ENCODE results near the gene EPB41L1. TPM values are rescaled to one million over a fixed set of nuclear protein-coding genes. Genes with fewer than 3 reads are reported as not detected.

Gene EPB41L1
- total and polyA plus RNA-seq, 2 experiments from 2014 or later = 24.1 to 48.7 TPM

GRCh38 chr20:36132802-36133211 is 21.7 kb upstream of the EPB41L1 start:
- no peak for DNase-seq (ENCODE audit: low spot score)
- no peak for TF ChIP-seq EZH2 (IDR thresholded peaks at IDR 0.05; ENCODE audit: low read depth, unreplicated experiment)
- no peak for TF ChIP-seq ZNF114 (CRISPR knock-in tag; IDR thresholded peaks at IDR 0.05)
- TF ChIP-seq, protein P1, sequence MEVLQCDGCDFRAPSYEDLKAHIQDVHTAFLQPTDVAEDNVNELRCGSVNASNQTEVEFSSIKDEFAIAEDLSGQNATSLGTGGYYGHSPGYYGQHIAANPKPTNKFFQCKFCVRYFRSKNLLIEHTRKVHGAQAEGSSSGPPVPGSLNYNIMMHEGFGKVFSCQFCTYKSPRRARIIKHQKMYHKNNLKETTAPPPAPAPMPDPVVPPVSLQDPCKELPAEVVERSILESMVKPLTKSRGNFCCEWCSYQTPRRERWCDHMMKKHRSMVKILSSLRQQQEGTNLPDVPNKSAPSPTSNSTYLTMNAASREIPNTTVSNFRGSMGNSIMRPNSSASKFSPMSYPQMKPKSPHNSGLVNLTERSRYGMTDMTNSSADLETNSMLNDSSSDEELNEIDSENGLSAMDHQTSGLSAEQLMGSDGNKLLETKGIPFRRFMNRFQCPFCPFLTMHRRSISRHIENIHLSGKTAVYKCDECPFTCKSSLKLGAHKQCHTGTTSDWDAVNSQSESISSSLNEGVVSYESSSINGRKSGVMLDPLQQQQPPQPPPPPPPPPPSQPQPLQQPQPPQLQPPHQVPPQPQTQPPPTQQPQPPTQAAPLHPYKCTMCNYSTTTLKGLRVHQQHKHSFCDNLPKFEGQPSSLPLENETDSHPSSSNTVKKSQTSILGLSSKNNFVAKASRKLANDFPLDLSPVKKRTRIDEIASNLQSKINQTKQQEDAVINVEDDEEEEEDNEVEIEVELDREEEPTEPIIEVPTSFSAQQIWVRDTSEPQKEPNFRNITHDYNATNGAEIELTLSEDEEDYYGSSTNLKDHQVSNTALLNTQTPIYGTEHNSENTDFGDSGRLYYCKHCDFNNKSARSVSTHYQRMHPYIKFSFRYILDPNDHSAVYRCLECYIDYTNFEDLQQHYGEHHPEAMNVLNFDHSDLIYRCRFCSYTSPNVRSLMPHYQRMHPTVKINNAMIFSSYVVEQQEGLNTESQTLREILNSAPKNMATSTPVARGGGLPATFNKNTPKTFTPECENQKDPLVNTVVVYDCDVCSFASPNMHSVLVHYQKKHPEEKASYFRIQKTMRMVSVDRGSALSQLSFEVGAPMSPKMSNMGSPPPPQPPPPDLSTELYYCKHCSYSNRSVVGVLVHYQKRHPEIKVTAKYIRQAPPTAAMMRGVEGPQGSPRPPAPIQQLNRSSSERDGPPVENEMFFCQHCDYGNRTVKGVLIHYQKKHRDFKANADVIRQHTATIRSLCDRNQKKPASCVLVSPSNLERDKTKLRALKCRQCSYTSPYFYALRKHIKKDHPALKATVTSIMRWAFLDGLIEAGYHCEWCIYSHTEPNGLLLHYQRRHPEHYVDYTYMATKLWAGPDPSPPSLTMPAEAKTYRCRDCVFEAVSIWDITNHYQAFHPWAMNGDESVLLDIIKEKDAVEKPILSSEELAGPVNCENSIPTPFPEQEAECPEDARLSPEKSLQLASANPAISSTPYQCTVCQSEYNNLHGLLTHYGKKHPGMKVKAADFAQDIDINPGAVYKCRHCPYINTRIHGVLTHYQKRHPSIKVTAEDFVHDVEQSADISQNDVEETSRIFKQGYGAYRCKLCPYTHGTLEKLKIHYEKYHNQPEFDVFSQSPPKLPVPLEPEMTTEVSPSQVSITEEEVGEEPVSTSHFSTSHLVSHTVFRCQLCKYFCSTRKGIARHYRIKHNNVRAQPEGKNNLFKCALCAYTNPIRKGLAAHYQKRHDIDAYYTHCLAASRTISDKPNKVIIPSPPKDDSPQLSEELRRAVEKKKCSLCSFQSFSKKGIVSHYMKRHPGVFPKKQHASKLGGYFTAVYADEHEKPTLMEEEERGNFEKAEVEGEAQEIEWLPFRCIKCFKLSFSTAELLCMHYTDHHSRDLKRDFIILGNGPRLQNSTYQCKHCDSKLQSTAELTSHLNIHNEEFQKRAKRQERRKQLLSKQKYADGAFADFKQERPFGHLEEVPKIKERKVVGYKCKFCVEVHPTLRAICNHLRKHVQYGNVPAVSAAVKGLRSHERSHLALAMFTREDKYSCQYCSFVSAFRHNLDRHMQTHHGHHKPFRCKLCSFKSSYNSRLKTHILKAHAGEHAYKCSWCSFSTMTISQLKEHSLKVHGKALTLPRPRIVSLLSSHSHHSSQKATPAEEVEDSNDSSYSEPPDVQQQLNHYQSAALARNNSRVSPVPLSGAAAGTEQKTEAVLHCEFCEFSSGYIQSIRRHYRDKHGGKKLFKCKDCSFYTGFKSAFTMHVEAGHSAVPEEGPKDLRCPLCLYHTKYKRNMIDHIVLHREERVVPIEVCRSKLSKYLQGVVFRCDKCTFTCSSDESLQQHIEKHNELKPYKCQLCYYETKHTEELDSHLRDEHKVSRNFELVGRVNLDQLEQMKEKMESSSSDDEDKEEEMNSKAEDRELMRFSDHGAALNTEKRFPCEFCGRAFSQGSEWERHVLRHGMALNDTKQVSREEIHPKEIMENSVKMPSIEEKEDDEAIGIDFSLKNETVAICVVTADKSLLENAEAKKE (CRISPR knock-in tag; IDR thresholded peaks at IDR 0.05) = no peak
- no peak for TF ChIP-seq ETS1 (IDR thresholded peaks at IDR 0.05)
- TF ChIP-seq POLR2AphosphoS5 (IDR thresholded peaks at IDR 0.05; ENCODE audit: low read depth) = no peak
- TF ChIP-seq CREB1 (CRISPR knock-in tag; IDR thresholded peaks at IDR 0.05; ENCODE audit: low read depth) = no peak
- TF ChIP-seq NANOG (IDR thresholded peaks at IDR 0.05; ENCODE audit: borderline replicate concordance) = no peak
- no peak for TF ChIP-seq JUNB (IDR thresholded peaks at IDR 0.05; ENCODE audit: unreplicated experiment)
- TF ChIP-seq ZNF331 (CRISPR knock-in tag; IDR thresholded peaks at IDR 0.05; ENCODE audit: low read depth) = no peak
- no peak for TF ChIP-seq REST (IDR thresholded peaks at IDR 0.05; ENCODE audit: unreplicated experiment)
- no peak for TF ChIP-seq STAT1 (IDR thresholded peaks at IDR 0.05; ENCODE audit: unreplicated experiment)
- no peak for TF ChIP-seq CTCF (conservative IDR thresholded peaks at IDR 0.05; ENCODE audit: low read depth in 2 of 2)
- no peak for TF ChIP-seq EZH2phosphoT487 (IDR thresholded peaks at IDR 0.05; ENCODE audit: unreplicated experiment)
- Mint-ChIP-seq H3K27me3 (ENCODE audit: insufficient read depth, low read depth, poor library complexity) (peaks cover 4% of the 10 kb centered on the region), H3K4me3 (no peak overlapping the region), H3K4me1 (peaks cover 4% of the 10 kb centered on the region), H3K36me3 (ENCODE audit: low read depth) (no peaks in the 10 kb centered on the region), H3K27ac (no peak overlapping the region), H3K9me3 (no peaks in the 10 kb centered on the region; the same call in 2 of the 3 replicates)
- H3K4me1 ChIP-seq (ENCODE audit: insufficient read depth) = no peaks in the 10 kb centered on the region
- H3K9me2 ChIP-seq (ENCODE audit: insufficient read depth) = no peaks in the 10 kb centered on the region
- no peaks in the 10 kb centered on the region for H3K27me3 ChIP-seq (ENCODE audit: insufficient read depth)
- no peaks in the 10 kb centered on the region for H4K20me1 ChIP-seq (replicated peaks; ENCODE audit: insufficient read depth)
- no peaks in the 10 kb centered on the region for H3K79me2 ChIP-seq (replicated peaks; ENCODE audit: insufficient read depth)
- no peak for ATAC-seq
- H3K4me2 ChIP-seq = no peak overlapping the region
- no peaks in the 10 kb centered on the region for H3F3A ChIP-seq (replicated peaks; ENCODE audit: low read depth)
- H2AFZ ChIP-seq = no peak overlapping the region
- no peaks in the 10 kb centered on the region for H3K36me3 ChIP-seq (ENCODE audit: insufficient read depth)
- no peak overlapping the region for H3K27ac ChIP-seq (ENCODE audit: low read depth)
- H3K4me3 ChIP-seq = no peak overlapping the region
